ENCODE results near the gene KCNJ10. TPM values are rescaled to one million over a fixed set of nuclear protein-coding genes. Genes with fewer than 3 reads are reported as not detected.

The KCNJ10 gene
- total RNA-seq, 2 donors from 2014 or later: not detected

DNA sequence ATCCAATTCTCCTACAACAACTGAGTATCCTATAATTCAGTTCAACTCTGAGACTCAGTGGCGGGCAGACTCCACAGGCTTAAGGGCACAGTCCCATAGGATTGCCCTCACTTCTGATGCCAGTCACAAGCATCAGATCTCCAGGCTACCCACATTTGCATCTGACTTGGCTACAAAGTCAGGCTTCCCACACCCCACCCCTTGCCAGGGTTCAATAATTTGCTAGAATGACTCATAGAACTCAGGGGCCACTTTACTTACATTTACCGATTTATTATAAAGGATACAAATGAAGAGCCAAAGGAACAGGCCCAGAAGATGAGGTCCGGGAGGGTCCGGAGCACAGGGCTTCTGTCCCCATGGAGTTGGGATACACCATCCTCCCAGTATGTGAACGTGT is 80.0 kb downstream of the KCNJ10 start:
- TF ChIP-seq, protein P1, sequence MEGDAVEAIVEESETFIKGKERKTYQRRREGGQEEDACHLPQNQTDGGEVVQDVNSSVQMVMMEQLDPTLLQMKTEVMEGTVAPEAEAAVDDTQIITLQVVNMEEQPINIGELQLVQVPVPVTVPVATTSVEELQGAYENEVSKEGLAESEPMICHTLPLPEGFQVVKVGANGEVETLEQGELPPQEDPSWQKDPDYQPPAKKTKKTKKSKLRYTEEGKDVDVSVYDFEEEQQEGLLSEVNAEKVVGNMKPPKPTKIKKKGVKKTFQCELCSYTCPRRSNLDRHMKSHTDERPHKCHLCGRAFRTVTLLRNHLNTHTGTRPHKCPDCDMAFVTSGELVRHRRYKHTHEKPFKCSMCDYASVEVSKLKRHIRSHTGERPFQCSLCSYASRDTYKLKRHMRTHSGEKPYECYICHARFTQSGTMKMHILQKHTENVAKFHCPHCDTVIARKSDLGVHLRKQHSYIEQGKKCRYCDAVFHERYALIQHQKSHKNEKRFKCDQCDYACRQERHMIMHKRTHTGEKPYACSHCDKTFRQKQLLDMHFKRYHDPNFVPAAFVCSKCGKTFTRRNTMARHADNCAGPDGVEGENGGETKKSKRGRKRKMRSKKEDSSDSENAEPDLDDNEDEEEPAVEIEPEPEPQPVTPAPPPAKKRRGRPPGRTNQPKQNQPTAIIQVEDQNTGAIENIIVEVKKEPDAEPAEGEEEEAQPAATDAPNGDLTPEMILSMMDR (IDR thresholded peaks at IDR 0.05): no peak
- TF ChIP-seq POLR2AphosphoS5 (IDR thresholded peaks at IDR 0.05) (no peak), POLR2A (IDR thresholded peaks at IDR 0.05) (no peak)
- Histone ChIP-seq H3K9me3 (no peaks in the 10 kb centered on the region), H3K27ac (no peak overlapping the region), H3K36me3 (no peaks in the 10 kb centered on the region), H3K27me3 (replicated peaks; ENCODE audit: insufficient read depth) (no peaks in the 10 kb centered on the region), H3K4me3 (no peak overlapping the region), H3K4me1 (replicated peaks) (no peaks in the 10 kb centered on the region)
- 74% methylated on average over 5 of the region's 5 CpGs for WGBS
- no peak for DNase-seq (ENCODE audit: low spot score)
- intact Hi-C loops (cut with DNase I): no loop called here

DNA sequence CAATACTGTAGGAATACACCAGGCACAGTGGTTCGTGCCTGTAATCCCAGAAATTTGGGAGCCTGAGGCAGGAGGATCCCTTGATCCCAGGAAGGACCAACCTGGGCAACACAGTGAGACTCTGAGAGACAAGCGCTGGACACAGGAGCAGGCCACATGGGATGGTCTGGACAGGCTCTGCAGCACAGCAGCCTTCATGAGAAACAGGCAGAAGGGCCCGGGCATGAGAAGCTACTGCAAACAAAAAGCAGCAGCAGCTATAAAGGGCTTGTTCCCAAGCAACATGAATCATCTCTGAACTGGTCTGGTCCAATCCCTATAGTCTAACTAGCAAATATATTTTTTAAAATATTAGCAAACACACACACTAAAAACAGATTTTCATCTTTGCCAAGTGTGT is 80.4 kb downstream of the KCNJ10 start:
- 75% methylated on average over 3 of the region's 3 CpGs for WGBS
- DNase-seq (ENCODE audit: low spot score): no peak
- TF ChIP-seq, protein P1 (IDR thresholded peaks at IDR 0.05): no peak
- Histone ChIP-seq H3K27me3 (replicated peaks; ENCODE audit: insufficient read depth) (no peaks in the 10 kb centered on the region), H3K27ac (no peak overlapping the region), H3K36me3 (no peaks in the 10 kb centered on the region), H3K9me3 (no peaks in the 10 kb centered on the region), H3K4me3 (no peak overlapping the region), H3K4me1 (replicated peaks) (no peaks in the 10 kb centered on the region)
- intact Hi-C loops (cut with DNase I): no loop called here

DNA sequence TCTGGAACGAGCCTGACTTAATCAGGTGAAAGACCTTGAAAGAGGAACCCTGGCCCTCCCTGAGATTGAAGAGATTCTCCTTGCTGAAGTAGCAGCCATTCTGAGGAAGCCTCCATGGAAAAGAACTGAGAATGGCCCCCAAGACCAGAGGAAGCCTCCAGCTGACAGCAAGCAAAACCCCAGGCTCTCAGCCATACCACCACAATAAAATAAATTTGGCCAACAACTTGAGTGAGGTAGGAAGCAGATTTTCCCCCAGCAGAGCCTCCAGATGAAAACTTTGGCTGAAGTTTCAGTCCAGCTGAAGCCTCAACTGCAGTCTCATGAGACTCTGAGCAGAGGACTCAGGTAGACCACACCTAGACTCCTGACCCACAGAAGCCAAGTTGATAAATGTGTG is 82.0 kb downstream of the KCNJ10 start:
- Histone ChIP-seq H3K27ac (no peak overlapping the region), H3K9me3 (no peaks in the 10 kb centered on the region), H3K4me3 (no peak overlapping the region), H3K4me1 (replicated peaks) (no peaks in the 10 kb centered on the region), H3K36me3 (no peaks in the 10 kb centered on the region), H3K27me3 (replicated peaks; ENCODE audit: insufficient read depth) (no peaks in the 10 kb centered on the region)
- TF ChIP-seq POLR2AphosphoS5 (IDR thresholded peaks at IDR 0.05): no peak
- TF ChIP-seq, protein P1 (IDR thresholded peaks at IDR 0.05): no peak
- TF ChIP-seq POLR2A (IDR thresholded peaks at IDR 0.05): no peak
- no peak for DNase-seq (ENCODE audit: low spot score)
- WGBS: 76% methylated on average over 1 of the region's 1 CpG
- intact Hi-C loops (cut with DNase I): no loop called here

DNA sequence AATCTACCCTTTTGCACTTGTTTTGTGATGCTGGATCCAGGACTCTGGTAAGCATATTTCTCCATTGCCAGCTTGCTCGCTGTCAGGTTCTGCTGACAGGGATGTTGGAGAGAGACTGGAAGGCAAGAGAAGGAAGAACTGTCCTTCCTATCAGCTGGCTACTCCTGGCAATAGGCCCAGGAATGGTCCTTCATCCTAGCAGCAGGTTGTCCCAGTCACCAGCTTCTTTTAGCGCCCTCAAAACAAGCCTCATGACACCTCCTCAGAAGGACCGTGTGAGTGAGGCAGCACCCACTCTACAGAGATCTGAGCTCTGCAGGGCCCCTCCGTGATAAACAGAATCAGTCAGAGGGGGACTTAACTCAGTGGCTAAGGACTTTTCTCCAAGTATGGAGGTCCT is 82.8 kb downstream of the KCNJ10 start:
- TF ChIP-seq, protein P1 (IDR thresholded peaks at IDR 0.05): no peak
- TF ChIP-seq POLR2AphosphoS5 (IDR thresholded peaks at IDR 0.05) (no peak), POLR2A (IDR thresholded peaks at IDR 0.05) (no peak)
- Histone ChIP-seq H3K4me1 (replicated peaks) (no peaks in the 10 kb centered on the region), H3K27me3 (replicated peaks; ENCODE audit: insufficient read depth) (no peaks in the 10 kb centered on the region), H3K9me3 (no peaks in the 10 kb centered on the region), H3K36me3 (no peaks in the 10 kb centered on the region), H3K27ac (no peak overlapping the region), H3K4me3 (no peak overlapping the region)
- no peak for DNase-seq (ENCODE audit: low spot score)
- WGBS: 76% methylated on average over 4 of the region's 4 CpGs
- intact Hi-C loops (cut with DNase I): no loop called here

DNA sequence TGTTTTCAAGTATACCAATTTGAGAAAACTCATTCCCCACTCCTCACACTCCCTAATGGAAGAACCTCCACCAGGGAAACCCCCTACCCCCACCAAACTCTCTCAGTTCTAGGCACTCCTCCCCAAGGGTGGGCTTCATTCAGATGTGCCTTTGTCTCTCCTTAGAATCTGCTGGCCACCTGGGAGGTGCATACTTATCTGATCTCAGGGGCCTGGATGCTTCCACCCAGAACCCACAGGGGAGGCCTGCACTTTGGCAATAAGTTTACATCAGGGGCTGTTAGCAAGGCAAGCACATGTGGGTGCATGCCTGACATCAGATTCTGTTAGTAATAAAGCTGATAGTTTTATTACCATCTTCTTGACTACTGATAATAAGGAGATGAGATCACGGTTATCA is 83.4 kb downstream of the KCNJ10 start:
- DNase-seq (ENCODE audit: low spot score): no peak
- TF ChIP-seq POLR2AphosphoS5 (IDR thresholded peaks at IDR 0.05) (no peak), POLR2A (IDR thresholded peaks at IDR 0.05) (no peak)
- TF ChIP-seq, protein P1 (IDR thresholded peaks at IDR 0.05): no peak
- Histone ChIP-seq H3K36me3 (no peaks in the 10 kb centered on the region), H3K27ac (no peak overlapping the region), H3K27me3 (replicated peaks; ENCODE audit: insufficient read depth) (no peaks in the 10 kb centered on the region), H3K4me1 (replicated peaks) (no peaks in the 10 kb centered on the region), H3K4me3 (no peak overlapping the region), H3K9me3 (no peaks in the 10 kb centered on the region)
- WGBS: 73% methylated on average over 1 of the region's 1 CpG
- intact Hi-C loops (cut with DNase I): no loop called here
